ENCODE results near the gene FAAP100.

Gene FAAP100

GRCh38 chr17:81576621-81577277, 24.6 kb upstream of the FAAP100 start:
- no peak for DNase-seq

- DNase-seq, result no peak
Observed at GRCh38 chr17:81575836-81576235, 23.7 kb upstream of the FAAP100 start.

GRCh38 chr17:81574643-81574956, 22.4 kb upstream of the FAAP100 start:
- DNase-seq, result no peak

- DNase-seq, result no peak
Observed at GRCh38 chr17:81573794-81574642, 21.9 kb upstream of the FAAP100 start.

GRCh38 chr17:81572563-81573168, 20.5 kb upstream of the FAAP100 start:
- no peak for DNase-seq

GRCh38 chr17:81570964-81571363, 18.8 kb upstream of the FAAP100 start:
- peak in 2 of 56 donors; percentile 9 to 17 for DNase-seq

GRCh38 chr17:81569986-81570514, 17.9 kb upstream of the FAAP100 start:
- no peak for DNase-seq

- DNase-seq, result no peak
Observed at GRCh38 chr17:81568416-81568815, 16.3 kb upstream of the FAAP100 start.

- no peak for DNase-seq
Observed at GRCh38 chr17:81567191-81567590, 15.0 kb upstream of the FAAP100 start.

- peak in 14 of 56 donors; percentile 7 to 64 (median 24) for DNase-seq
Observed at GRCh38 chr17:81566461-81567126, 14.4 kb upstream of the FAAP100 start.

- no peak for DNase-seq
Observed at GRCh38 chr17:81565231-81565630, 13.1 kb upstream of the FAAP100 start.

- DNase-seq, result no peak
Observed at GRCh38 chr17:81564778-81565177, 12.6 kb upstream of the FAAP100 start.

GRCh38 chr17:81563861-81564586, 11.9 kb upstream of the FAAP100 start:
- DNase-seq, result no peak

- no peak for DNase-seq
Observed at GRCh38 chr17:81561494-81561885, 9.3 kb upstream of the FAAP100 start.

GRCh38 chr17:81558941-81559806, 7.0 kb upstream of the FAAP100 start:
- peak in 5 of 56 donors; percentile 11 to 33 (median 22) for DNase-seq

- no peak for DNase-seq
Observed at GRCh38 chr17:81558115-81558468, 5.9 kb upstream of the FAAP100 start.

GRCh38 chr17:81557276-81558114, 5.3 kb upstream of the FAAP100 start:
- DNase-seq, result no peak

- no peak for DNase-seq
Observed at GRCh38 chr17:81556863-81557262, 4.7 kb upstream of the FAAP100 start.

GRCh38 chr17:81556175-81556691, 4.1 kb upstream of the FAAP100 start:
- DNase-seq, result no peak
